ENCODE data around the gene PPP1R36.

DNA sequence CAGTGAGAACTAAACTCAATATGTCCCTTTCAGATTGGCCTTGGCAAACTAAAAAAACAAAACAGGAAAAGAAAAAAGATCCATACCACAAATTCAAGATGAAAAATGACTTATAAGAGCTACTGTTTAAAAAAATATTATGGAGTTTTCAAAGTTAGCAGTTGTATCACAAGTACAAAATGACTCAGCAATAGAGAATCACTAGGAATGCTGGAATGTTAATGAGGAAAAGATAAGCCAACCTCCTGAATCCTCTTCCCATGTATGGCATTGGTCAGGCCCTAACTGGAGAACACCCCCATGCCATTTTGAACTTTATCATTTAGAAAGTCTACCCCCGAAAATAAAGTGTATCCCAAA lies 62.2 kb downstream of the PPP1R36 start:
- TF ChIP-seq RFX5 (IDR thresholded peaks at IDR 0.05; ENCODE audit: low read depth, low read length) (no peak), RAD21 (IDR thresholded peaks at IDR 0.05; ENCODE audit: low read length) (no peak), POLR2A (IDR thresholded peaks at IDR 0.05; ENCODE audit: low read depth, low read length) (no peak), RCOR1 (IDR thresholded peaks at IDR 0.05; ENCODE audit: insufficient replicate concordance, low read length) (no peak), CEBPB (IDR thresholded peaks at IDR 0.05; ENCODE audit: low read depth, low read length) (no peak)
- TF ChIP-seq, protein P1, sequence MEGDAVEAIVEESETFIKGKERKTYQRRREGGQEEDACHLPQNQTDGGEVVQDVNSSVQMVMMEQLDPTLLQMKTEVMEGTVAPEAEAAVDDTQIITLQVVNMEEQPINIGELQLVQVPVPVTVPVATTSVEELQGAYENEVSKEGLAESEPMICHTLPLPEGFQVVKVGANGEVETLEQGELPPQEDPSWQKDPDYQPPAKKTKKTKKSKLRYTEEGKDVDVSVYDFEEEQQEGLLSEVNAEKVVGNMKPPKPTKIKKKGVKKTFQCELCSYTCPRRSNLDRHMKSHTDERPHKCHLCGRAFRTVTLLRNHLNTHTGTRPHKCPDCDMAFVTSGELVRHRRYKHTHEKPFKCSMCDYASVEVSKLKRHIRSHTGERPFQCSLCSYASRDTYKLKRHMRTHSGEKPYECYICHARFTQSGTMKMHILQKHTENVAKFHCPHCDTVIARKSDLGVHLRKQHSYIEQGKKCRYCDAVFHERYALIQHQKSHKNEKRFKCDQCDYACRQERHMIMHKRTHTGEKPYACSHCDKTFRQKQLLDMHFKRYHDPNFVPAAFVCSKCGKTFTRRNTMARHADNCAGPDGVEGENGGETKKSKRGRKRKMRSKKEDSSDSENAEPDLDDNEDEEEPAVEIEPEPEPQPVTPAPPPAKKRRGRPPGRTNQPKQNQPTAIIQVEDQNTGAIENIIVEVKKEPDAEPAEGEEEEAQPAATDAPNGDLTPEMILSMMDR (conservative IDR thresholded peaks at IDR 0.05; ENCODE audit: low read depth, low read length) = no peak
